Activated T-helper 9 cell treated with anti-CD3 and anti-CD28 coated beads, Interleukin-2, amount 50 U/mL, for 16 hours (primary cell): ENCODE measurements around the gene GNG8.

Experiments
- DNase-seq: peaks from one replicate; pipeline ENCODE4 v3.0.0-alpha.2; 2020; ENCODE audit warnings: low read depth

GNG8 gene

DNA sequence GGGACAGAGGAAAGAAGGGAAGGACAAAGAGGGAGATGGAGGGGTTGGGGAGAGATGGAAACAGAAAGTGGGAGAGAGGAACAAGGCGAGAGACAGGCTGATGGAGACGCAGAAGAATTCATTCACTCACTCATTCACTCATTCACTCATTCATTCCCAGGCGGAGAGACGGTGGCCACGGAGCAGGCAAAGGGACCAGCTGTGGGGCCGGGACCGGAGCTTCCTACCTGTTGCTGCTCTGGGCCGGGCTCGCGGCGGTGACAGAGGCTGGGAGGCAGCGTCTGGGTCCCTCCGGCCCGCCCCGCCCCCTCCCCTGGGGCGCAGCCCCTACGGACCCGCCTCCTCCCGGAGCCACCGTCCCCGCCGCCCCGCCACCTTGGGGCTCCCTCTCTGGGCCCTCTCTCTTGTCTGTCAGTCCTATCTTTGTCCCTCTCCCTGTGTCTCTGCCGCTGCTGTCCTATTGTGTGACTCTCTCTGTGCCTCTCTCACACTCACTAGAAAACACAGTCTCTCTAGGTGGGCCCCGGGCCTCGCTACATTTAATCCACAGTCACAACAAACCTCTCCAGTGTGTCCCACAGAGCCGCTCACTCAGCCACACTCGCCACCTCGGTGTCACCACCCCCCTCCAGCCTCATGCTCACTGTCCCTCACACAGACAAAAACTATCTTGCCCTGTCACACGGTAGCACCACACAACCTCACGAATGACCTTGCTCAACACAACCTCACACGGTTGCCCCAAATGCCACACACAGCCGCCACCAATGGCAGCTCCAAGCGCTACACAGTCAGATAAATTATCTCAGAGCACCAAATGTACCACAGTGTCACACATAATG, at the start of gene GNG8:
GNG8 (minus strand) TSS at position 283 of the 842 bp plus-strand sequence. CDS start 1,520 bp downstream, outside the sequence.
- no peak for DNase-seq

DNA sequence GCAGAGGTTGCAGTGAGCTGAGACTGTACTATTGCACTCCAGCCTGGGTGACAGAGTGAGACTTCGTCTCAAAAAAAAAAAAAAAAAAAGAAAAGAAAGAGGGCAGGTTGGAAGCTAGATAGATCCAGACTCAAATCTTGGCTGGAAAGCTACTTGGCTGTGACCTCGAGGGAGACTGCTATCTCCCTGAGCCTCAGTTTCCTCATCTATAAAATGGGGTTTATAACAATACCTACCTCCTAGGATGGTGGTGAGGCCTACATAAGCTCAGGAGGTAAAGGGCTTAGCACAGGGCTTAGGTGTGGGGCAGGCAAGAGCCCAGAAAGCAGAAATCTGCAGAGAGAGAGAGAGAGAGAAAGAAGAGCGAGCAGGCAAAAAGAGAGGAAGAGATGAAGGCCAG, 49.2 kb upstream of the GNG8 start:
- DNase-seq = no peak

DNA sequence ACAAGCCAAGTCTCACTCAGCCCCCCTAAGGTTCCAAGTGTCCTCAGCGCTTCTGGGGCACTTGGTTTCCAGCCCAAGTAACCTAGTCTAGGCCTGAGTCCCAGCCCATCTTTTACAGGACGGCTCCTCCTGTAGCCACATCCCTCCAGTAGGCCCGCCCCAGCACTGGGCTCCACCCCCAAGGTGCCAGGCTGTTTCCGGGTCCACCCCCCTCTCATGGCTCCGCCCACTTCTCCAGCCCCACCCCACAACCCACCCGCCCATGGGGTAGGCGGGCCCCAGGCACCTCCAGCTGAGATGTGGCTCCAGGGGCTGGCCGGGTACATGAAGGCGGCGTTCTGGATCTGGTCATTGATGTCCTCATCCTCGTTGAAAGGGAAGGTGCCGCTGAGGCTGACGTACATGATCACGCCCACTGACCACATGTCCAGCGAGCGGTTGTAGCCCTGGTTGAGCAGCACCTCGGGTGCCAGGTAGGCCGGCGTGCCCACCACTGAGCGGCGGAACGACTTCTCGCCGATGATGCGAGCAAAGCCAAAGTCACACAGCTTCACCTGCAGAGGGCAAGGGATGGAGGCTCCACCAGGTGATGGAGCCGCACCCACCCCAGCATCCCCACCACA, 42.2 kb upstream of the GNG8 start:
- DNase-seq = peak; percentile 16

DNA sequence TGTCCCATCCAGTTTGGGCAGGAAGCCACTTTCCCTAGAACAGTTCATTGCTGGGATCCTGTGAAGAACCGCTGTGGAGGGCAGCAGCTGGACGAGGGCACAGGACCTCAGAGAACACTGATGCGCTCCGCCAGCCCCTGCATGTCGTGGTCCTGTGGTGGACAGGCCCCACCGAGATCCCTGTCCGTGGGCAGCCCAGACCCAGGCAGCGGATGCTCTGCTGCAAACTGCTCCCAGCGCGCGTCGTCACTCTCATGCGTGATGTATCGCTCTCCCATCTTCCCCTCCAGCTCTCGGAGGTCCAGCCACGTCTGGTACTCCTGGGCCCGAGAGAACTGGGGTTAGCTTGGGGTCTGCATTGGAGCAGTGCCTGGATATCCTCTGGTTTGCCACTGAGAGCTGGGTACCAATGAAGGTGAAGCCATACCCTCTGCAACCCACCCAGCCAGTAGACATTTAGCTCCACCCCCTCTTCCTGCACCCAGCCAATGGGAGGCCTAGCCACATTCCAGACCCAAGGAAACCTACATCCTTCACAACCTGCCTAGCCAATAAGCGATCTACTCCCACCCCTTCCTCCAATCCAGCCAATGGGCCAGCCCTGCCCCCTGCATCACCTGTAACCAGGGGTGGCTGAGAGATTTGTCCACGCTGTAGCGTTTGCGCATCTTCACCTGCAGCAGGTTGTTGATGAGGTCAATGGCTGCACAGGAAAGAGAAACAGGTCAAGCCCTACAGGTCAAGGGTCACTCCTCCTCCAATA, 38.6 kb upstream of the GNG8 start:
- DNase-seq = no peak

DNA sequence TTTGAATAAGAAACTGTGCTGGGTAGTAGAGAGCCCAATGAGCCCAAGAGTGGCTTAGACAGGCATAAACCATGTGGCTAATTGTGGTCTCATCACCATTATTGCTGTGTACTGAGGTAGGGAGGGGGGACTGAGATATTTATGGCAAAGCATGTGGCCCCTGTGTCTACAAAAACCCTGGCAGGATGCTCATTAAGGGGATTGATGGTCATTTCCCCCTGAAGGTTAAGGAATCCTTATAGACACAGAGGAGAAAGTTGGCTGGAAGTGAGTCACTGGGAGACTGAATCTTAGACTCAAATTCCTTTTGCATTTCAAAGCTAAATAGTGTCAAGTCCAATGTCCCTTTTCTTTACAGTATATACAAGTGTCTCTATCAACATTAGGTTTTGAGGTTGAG, 34.8 kb upstream of the GNG8 start:
- no peak for DNase-seq

DNA sequence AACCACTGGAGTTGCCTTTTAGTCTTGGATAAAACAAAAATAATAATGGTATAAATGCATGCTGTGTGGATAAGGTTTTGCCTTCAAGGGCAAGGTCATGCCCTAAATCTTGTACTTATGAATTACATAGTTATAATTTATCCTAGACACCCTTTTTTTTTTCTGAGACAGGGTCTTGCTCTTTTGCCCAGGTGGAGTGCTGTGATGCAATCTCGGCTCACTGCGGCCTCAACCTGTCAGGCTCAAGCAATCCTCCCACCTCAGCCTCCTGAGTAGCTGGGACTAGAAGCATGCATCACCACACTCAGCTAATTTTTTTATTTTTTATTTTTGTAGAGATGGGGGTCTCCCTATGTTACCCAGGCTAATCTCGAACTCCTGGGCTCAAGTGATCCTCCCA, 32.7 kb upstream of the GNG8 start:
- DNase-seq = no peak

DNA sequence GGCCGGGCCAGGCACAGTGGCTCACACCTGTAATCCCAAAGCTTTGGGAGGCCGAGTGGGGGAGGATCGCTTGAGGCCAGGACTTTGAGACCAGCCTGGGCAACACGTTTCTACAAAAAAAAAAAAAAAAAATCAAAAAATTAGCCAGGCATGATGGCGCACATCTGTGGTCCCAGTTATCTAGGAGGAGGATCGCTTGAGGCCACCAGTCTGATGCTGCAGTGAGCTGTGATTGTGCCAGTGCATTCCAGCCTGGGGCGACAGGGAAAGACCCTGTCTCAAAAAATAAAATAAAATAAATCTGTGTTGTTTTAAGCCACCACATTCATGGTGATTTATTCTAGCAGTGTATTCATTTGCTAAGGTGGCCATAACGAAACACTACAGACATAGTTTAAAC, 29.1 kb upstream of the GNG8 start:
- no peak for DNase-seq

DNA sequence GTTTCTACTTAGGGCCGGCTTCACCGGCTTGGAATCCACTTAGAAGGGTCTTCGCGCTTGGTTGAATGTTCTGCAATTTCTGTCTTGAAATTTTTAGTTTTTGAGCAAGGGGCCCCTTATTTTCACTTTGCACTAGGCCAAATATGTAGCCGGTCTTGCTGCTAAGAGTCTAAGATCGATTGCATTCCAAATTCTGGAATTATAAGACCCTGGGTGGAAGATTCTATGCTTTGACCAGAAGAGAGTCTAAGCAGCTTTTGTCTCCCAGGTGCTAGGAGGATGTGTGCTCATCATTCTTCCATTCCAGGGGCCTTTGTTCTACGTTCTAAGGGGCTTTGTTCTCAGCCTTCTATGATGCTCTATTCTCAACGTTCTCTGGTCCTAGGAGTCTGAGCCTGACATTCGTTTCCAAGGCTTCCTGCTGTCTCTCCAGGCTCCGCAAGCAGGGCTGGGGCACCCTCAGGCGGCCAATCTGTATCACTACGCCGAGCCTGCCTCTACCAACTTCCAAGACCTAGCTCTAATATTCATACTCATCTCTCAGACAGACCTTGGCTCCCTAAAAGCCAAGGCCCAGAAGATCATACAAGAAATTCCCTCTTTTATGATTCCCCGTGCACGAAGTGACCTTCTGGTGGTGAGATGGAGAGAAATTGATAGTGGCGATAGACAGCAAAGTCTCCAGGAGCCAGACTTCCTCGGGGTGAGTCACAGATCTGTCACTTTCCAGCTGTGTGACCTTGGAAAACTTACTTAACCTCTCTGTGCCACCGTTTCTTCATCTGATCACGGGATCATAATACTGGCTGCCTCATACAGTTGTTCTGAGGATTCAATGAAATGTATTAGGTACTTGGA, 26.0 kb upstream of the GNG8 start:
- DNase-seq = peak; percentile 59

DNA sequence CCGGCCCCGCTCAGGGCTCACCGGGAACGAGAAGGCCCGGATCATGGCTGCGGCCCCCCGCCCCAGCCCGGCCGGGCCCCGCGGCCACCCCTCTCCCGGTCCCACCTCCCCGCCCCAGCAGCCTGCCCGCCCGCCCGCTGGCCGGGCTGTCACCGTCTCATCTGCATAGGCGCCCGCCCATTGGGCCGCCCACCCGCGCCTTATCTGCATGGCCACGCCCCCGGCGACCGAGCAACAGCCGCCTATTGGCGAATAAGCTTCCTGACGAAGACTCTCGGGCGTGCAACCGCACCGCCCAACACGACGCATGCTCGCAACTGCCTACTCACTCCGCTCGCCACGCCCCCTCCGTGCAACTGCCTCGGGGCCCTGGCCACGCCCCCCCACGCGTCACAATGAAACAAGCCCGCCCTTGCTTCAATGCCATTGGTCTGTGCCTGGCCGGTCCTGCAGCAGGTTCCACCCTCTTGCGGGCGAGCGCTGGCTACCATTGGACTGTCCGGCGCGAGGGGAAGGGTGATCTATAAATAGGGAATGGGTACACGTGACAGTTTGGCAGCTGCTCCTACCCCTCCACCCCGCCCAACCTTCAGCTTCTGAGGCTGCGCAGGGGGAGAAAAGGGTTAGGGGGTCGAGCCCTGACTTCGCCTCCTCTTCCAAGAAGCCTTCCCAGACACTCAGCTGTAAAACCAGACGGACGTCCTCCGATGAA, 25.2 kb upstream of the GNG8 start, which contains the start of gene DACT3:
DACT3 (minus strand) TSS at position 163 of the 712 bp plus-strand sequence; CDS start at position 45, 118 bp downstream.
- DNase-seq = peak; percentile 100

DNA sequence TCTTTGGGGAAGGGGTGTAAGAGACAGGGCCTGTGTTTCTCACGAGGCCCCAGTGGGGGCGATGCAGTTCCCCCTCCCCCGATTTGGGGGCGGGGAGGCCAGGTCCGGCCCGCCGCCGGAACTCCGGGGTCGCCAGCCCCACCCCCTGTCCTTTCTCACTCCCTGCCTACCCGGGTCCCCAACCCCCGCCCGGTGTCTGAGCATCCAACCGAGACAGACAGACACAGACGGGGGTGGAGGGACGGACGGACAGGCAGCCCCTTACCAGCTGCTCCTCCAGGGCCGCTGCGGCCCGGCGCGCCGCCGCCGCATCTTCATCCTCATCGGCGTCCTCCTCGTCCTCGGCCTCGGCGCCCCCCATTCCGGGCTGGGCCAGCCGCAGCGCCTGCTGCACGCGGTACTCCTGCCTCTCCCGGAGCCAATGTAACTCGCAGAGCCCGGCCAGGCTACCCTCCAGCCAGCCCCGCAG, 24.6 kb upstream of the GNG8 start:
- no peak for DNase-seq

DNA sequence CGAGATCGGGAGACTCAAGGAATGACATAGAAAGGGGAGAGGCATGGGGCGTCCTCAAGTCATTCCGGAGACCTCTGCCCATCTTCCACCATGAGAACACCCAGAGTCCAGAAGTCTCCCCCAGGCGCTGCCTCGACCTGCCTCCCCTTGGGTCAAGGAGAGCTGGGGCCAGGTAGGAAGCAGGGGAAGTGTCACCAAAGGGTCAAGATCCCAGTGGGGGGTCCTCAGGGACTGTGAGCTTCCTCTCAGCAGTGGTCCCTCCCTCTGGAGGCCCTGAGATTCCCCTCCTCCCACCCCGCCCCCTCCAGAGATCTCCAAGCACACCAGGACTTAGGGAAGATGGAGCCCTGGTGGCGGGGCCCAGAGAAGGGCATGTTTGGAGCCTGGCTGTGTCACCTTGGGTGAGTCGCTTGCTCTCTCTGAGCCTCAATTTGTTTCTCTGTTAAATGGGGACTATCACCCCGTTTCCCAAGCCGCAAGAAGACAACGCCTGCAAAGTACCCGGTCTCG, 24.1 kb upstream of the GNG8 start:
- DNase-seq = no peak

DNA sequence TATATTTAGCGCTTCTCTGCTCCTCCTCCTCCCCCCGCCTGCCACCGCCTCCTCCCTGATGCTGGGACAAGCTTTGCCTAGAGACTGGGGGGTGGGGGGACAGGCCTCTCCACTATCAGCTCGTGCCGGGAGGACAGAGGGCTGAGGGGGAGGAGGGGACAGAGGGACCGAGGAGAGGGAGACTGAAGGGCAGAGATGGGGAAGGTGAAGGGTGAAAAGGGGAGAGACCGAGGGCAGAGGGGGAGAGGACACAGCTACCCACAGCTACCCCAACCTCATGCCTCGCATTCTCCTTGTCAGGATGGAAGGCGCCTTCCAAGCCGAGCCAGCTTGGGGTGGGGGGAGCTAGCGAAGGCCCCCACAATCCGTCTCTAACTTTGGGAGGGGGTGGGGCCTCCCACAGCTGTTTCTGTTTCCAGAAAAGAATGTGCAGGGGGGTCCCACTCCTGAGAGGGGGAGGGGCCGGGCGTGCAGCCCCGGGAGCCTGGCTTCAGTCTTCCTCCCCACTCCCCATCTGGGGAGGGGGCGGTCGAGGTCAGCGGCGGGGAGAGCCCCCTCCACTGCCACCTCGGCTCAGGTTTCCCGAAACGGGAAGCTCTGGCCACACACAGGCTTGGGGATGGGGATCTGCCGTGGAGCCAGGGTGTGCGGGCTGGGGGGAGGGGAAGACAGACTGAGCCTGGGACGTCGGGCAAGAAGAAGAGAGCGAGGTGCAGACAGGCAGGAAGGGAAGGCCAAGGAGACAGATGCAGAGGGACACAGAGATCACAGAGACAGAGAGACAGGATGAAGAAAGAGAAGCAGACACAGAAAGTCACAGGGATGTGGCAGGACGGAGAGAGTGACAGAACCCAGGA, 23.4 kb upstream of the GNG8 start:
- DNase-seq = no peak

DNA sequence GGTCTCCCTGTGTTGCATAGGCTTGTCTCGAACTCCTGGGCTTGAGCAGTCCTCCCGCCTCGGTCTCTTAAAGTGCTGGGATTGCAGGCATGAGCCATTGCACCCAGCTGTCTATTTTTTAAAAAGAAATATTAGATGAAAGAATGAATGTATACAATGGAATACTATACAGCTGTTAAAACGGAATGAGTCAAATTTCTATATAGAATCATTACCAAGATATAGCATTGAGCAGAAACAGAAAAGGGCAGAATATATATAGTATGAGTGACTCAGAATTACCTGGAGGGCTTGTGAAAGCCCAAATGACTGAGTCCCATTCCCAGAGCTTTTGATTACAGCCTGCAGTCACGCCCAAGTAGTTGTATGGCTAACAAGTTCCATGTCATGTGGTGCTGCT, 20.5 kb upstream of the GNG8 start:
- no peak for DNase-seq

DNA sequence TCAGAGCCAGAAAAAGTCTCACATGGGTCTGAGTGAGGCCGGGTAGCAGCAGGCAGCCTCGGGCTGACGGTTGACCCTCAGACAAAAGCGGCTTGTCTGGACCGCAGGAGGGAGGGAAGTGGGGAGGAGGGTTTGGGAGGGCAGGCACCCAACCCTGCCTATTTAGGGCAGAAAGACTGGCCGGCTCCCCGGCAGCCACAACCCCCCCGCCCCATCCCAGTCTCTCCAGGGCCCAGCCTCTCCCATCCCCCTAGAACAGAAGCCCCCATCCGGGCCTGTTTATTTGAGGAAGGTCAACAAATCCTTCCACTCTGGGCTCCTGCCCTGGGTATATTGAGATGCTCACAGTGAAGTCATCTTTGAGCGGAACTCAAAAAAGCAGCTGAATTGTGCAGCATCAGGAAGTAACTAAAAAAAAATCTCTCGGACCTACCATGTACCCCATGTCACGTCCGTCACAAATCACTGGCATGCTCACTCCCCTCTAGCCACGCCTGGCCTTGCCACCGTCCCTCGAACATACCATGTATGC, 18.7 kb upstream of the GNG8 start:
- no peak for DNase-seq

DNA sequence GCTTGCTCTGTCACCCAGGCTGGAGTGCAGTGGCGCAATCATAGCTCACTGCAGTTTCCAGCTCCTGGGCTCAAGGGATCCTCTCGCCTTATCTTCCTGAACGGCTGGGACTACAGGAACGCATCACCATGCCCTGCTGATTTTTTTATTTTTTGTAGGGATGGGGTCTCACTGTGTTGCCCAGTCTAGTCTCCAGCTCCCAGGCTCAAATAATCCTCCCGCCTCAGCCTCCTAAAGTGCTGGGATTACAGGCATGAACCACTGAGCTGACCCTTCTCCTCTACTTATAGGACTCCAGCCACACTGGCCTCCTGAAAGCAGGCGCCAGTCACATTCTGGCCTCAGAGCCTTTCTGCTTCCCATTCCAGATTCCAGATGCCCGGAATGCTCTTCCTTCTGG, 14.4 kb upstream of the GNG8 start:
- DNase-seq = no peak

DNA sequence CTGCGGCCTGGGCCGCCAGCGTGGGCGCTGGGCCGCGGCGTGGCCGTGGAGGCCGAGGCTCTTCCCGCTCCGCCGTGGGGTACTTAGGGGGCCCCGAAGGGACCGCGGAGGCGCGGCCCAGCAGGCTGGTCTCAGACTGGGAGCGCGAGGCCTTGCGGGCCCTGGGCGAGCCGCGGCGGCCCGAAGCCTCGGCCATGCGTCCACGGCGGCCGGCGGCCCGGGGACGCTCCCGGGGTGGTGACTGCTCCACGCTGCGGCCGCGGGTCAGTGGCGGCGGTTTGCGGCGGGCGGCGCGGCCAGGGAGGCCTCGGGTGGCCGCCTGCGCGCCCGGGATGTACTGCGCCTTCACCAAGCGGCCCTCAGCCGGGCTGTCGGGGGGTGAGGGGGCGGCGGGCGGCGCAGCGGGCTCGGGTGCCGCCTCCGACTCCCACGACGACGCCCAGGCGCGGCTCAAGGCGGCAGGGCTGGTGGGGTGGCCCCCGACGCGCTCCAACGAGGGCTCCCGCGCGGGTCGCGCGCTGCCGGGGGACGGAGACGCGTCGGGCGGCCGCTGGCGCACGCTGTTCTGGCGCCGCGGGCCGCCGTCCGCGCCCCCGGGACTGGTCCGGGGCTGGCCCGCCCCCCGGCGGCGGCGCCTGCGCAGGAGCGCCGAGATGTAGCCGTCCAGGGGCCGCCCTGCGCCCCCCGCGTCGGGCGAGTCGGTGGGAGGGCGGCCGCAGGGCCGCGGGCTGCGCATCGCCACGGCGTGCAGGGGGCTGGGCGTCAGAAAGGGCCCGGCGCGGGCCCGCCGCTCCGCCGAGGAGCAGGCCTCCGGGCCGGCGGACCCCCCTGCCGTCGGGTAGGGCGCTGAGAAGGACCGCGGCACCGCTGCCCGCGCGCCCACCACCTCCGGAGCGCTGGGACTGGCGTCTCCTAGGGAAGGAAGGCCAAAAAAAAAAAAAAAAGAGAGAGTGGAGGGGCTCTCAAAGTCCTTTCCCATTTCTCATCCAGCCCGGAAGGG, 13.3 kb upstream of the GNG8 start:
- DNase-seq = no peak

DNA sequence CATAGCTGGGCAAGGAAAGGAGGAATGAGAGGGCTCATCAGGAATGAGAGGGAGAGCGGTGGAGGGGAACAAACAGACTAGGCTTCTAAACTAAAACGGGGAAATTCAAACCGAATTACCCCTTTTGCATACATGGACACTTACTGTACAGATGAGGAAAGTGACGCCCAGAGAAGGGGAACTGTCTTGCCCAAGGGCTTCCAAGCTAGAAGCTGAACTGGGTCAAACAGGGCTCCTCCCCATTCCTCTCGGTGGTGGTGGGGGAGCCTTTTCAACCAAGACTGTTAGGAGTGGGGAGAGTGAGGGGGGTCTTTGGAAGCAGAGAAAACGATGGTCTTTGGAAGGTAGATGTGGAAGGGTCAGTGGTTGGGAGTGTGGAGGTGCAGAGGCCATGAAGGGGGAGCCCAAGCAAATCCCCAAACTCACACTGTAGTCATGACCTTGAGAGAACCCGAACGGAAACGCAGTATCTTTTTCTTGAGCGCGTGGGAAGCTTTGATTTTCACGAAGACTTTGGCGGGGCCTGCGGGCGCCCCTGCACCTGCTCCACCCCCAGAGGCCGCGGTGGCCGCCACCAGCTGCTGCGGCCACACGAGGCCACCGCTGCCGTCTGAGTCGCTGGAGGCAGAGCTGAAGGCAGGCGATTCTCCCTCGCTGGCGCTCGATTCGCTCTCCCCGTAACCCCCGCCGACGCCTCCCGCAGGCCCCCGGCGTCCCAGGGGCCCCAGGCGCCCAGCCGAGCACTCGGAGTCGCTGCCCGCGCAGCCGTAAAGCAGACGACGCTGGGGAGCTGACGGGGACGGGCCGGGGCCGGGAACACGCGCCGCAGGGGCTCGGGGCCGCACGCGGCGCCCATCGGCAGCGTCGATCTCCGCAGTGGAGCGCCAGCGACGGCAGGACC, 12.3 kb upstream of the GNG8 start:
- no peak for DNase-seq
